Measurements from ENCODE around the gene TSC22D4.

TSC22D4 gene

DNA sequence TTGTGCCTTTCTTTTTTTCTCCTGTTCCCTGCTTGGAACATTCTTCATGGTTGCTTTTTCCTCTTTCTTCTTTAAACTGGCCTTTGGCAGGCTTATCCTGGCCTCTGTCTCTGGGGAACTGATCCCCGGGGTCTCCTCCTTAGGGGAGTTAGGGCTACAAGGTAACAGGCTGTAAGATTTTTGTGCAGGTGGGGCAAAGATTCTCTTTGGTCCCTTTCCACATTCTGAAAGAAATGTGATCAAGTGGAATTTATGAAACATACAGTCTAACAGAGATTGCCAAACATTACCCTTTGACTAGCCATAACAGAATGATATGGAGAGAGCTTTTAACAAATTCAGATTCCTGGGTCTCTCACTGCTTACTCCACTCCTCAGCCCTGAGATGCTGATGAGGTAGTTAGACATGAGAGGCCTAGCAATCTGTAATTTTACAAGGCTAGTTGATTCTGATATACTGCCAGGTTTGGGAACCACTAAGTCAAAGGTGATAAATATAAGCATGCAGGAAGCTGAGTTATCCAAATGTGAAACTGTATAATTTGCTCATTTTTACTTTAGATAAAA, 59.3 kb downstream of the TSC22D4 start:
- POLR2A ChIA-PET, result no interaction called here
- CTCF ChIA-PET, result interaction anchor here (1.2 to 5.5 kb wide), 2 partner anchors 12 to 31 kb away, joined by 3 to 44 read pairs; no protein-coding TSS in a partner anchor
- DNase-seq (ENCODE audit: extremely low spot score), result no peak
- TF ChIP-seq, protein P1, sequence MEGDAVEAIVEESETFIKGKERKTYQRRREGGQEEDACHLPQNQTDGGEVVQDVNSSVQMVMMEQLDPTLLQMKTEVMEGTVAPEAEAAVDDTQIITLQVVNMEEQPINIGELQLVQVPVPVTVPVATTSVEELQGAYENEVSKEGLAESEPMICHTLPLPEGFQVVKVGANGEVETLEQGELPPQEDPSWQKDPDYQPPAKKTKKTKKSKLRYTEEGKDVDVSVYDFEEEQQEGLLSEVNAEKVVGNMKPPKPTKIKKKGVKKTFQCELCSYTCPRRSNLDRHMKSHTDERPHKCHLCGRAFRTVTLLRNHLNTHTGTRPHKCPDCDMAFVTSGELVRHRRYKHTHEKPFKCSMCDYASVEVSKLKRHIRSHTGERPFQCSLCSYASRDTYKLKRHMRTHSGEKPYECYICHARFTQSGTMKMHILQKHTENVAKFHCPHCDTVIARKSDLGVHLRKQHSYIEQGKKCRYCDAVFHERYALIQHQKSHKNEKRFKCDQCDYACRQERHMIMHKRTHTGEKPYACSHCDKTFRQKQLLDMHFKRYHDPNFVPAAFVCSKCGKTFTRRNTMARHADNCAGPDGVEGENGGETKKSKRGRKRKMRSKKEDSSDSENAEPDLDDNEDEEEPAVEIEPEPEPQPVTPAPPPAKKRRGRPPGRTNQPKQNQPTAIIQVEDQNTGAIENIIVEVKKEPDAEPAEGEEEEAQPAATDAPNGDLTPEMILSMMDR (IDR thresholded peaks at IDR 0.05; ENCODE audit: control extremely low read depth, extremely low read depth, low read depth, missing control alignments), result no peak

DNA sequence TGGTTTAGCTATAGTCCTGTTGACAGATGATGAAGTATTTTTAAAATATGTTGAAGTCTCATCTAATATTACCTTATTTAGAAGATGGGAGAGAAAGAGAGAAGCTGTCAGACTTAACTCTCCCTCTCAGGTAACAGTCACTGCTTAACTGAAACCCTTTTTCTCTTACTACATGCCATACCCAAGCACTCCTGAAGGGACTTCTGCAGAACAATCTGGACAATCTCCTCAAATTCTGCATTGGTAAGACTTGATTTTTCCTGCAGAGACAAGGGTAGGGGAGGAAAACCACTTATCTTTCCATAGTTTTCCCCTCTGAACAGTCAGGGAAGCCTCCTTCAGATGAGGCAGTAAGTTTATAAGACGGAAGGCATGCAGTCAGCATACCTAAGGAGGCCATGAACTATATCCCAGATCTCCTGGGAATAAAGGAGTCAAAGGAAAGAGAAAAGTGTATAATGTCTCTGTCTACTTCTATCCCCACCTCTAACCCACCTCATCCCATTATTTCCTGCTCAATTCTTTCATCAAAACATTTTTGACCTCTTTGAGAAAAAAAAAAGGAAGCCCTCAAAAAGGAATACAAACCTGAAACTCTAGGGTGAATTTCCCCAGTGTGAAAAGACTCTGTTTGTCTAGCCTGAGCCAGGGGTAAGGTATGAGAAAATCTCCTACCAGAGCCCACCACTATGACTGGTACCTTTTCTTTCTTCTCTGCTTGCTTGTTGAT, 59.9 kb downstream of the TSC22D4 start:
- POLR2A ChIA-PET, result interaction anchor here (0.9 kb wide), 1 partner anchor 9 kb away, joined by 4 read pairs; the partner anchor contains the start of gene ZCWPW1
- CTCF ChIA-PET, result interaction anchor here (5.5 kb wide), 1 partner anchor 12 kb away, joined by 44 read pairs; no protein-coding TSS in a partner anchor
- TF ChIP-seq, protein P1 (IDR thresholded peaks at IDR 0.05; ENCODE audit: control extremely low read depth, extremely low read depth, low read depth, missing control alignments), result no peak
- no peak for DNase-seq (ENCODE audit: extremely low spot score)
